ENCODE data around the gene MAPRE2.

The MAPRE2 gene

DNA sequence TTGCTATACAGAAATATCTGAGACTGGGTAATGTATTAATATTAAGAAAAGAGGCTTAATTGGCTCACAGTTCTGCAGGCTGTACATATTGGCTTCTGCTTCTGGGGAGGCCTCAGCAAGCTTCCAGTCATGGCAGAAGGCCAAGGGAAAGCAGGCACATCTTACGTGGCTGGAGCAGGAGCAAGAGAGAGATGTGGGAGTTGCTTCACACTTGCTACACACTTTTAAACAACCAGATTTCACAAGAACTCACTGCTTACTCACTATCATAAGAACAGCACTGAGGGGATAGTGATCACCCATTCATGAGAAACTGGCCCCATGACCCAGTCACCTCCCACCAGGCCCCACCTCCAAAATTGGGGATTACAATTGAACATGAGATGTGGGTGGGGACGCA, 50.6 kb downstream of the MAPRE2 start:
- Histone ChIP-seq H3K36me3 (replicated peaks; ENCODE audit: insufficient read depth, low read length) (no peaks in the 10 kb centered on the region), H3K4me2 (ENCODE audit: low read depth, low read length) (no peak overlapping the region), H3K27me3 (replicated peaks; ENCODE audit: insufficient read depth, low read length) (no peaks in the 10 kb centered on the region), H3K79me2 (ENCODE audit: low read length) (no peaks in the 10 kb centered on the region), H3K27ac (ENCODE audit: low read length) (no peak overlapping the region), H3K9ac (ENCODE audit: low read length) (no peak overlapping the region), H3K4me3 (ENCODE audit: low read length) (no peak overlapping the region), H3K9me2 (replicated peaks; ENCODE audit: insufficient read depth, low read length) (no peaks in the 10 kb centered on the region), H2AFZ (ENCODE audit: low read length) (no peak overlapping the region), H4K20me1 (ENCODE audit: insufficient read depth, low read length) (no peaks in the 10 kb centered on the region), H3K9me3 (replicated peaks; ENCODE audit: insufficient read depth, low read length) (no peaks in the 10 kb centered on the region), H3F3A (ENCODE audit: insufficient read depth, low read length) (no peaks in the 10 kb centered on the region), H3K4me1 (ENCODE audit: low read length) (no peaks in the 10 kb centered on the region)
- no peak for DNase-seq
- TF ChIP-seq EZH2phosphoT487 (IDR thresholded peaks at IDR 0.05; ENCODE audit: low read length) = no peak
- no peak for TF ChIP-seq EZH2 (optimal IDR thresholded peaks at IDR 0.05; ENCODE audit: low read depth, low read length)
- TF ChIP-seq, protein P1, sequence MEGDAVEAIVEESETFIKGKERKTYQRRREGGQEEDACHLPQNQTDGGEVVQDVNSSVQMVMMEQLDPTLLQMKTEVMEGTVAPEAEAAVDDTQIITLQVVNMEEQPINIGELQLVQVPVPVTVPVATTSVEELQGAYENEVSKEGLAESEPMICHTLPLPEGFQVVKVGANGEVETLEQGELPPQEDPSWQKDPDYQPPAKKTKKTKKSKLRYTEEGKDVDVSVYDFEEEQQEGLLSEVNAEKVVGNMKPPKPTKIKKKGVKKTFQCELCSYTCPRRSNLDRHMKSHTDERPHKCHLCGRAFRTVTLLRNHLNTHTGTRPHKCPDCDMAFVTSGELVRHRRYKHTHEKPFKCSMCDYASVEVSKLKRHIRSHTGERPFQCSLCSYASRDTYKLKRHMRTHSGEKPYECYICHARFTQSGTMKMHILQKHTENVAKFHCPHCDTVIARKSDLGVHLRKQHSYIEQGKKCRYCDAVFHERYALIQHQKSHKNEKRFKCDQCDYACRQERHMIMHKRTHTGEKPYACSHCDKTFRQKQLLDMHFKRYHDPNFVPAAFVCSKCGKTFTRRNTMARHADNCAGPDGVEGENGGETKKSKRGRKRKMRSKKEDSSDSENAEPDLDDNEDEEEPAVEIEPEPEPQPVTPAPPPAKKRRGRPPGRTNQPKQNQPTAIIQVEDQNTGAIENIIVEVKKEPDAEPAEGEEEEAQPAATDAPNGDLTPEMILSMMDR (IDR thresholded peaks at IDR 0.05; ENCODE audit: low read length) = no peak

DNA sequence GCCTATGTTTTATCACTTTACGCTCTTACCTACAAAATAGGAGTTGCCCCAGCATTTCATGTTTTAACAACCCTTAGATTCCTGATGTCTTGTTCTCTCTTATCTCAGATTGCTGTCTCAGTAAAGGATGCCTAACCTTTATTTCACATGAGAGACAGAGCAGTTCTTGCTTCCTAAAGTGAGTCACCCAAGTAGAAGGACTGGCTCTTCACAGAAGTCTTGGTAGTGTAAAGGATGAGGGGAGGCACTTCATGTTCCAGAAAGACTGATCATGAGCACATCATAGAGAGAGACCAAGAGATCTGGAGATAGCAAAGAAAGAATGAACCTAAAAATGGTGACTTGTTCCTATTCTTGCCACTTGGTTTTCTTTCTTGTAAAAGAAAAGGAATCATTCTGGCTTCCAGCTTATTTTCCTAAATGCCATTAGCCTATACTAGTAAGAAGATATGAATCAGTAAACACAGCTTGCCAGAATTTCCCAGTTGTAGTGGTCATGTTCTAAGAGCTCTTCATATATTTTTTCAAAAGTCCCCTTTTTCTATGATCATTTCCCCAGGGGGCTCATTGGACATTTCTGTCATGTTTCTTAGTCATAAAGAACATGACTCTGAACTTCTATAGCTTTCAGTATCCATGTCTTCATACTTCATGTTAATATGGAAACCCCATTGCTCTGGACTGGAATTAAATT, 54.9 kb downstream of the MAPRE2 start:
- H3K36me3 ChIP-seq (replicated peaks; ENCODE audit: insufficient read depth, low read length) = no peaks in the 10 kb centered on the region
- no peak for DNase-seq
- no peak overlapping the region for H2AFZ ChIP-seq (ENCODE audit: low read length)
- TF ChIP-seq, protein P1 (IDR thresholded peaks at IDR 0.05; ENCODE audit: low read length) = no peak
- TF ChIP-seq EZH2phosphoT487 (IDR thresholded peaks at IDR 0.05; ENCODE audit: low read length) (no peak), EZH2 (optimal IDR thresholded peaks at IDR 0.05; ENCODE audit: low read depth, low read length) (no peak)
- H3K79me2 ChIP-seq (ENCODE audit: low read length) = no peaks in the 10 kb centered on the region
- no peak overlapping the region for H3K27ac ChIP-seq (ENCODE audit: low read length)
- no peaks in the 10 kb centered on the region for H3K9me2 ChIP-seq (replicated peaks; ENCODE audit: insufficient read depth, low read length)
- H3F3A ChIP-seq (ENCODE audit: insufficient read depth, low read length) = no peaks in the 10 kb centered on the region
- no peak overlapping the region for H3K4me2 ChIP-seq (ENCODE audit: low read depth, low read length)
- H3K4me1 ChIP-seq (ENCODE audit: low read length) = no peaks in the 10 kb centered on the region
- H4K20me1 ChIP-seq (ENCODE audit: insufficient read depth, low read length) = no peaks in the 10 kb centered on the region
- no peak overlapping the region for H3K4me3 ChIP-seq (ENCODE audit: low read length)
- no peaks in the 10 kb centered on the region for H3K27me3 ChIP-seq (replicated peaks; ENCODE audit: insufficient read depth, low read length)
- no peak overlapping the region for H3K9ac ChIP-seq (ENCODE audit: low read length)
- H3K9me3 ChIP-seq (replicated peaks; ENCODE audit: insufficient read depth, low read length) = no peaks in the 10 kb centered on the region

DNA sequence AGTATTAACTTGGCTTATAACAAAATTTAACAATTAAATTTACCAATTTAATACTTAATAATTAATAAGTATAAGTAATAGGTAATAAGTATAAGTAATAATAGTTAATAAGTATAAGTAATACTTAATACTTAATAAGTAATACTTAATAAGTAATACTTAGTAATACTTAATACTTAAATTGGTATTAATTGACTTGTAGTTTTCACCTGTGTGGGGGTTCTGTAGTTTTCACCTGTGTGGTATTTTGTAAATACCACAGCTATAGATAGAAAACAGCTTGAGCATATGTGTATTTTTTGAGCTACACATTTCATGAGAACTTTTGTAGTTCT, 55.4 kb downstream of the MAPRE2 start:
- TF ChIP-seq, protein P1 (IDR thresholded peaks at IDR 0.05; ENCODE audit: low read length) = no peak
- no peak for TF ChIP-seq EZH2phosphoT487 (IDR thresholded peaks at IDR 0.05; ENCODE audit: low read length)
- TF ChIP-seq EZH2 (optimal IDR thresholded peaks at IDR 0.05; ENCODE audit: low read depth, low read length) = no peak
- Histone ChIP-seq H2AFZ (ENCODE audit: low read length) (no peak overlapping the region), H3K9me3 (replicated peaks; ENCODE audit: insufficient read depth, low read length) (no peaks in the 10 kb centered on the region), H3K9me2 (replicated peaks; ENCODE audit: insufficient read depth, low read length) (no peaks in the 10 kb centered on the region), H3K4me1 (ENCODE audit: low read length) (no peaks in the 10 kb centered on the region), H3K4me3 (ENCODE audit: low read length) (no peak overlapping the region), H3F3A (ENCODE audit: insufficient read depth, low read length) (no peaks in the 10 kb centered on the region), H3K27ac (ENCODE audit: low read length) (no peak overlapping the region), H3K79me2 (ENCODE audit: low read length) (no peaks in the 10 kb centered on the region), H3K4me2 (ENCODE audit: low read depth, low read length) (no peak overlapping the region), H4K20me1 (ENCODE audit: insufficient read depth, low read length) (no peaks in the 10 kb centered on the region), H3K27me3 (replicated peaks; ENCODE audit: insufficient read depth, low read length) (no peaks in the 10 kb centered on the region), H3K36me3 (replicated peaks; ENCODE audit: insufficient read depth, low read length) (no peaks in the 10 kb centered on the region), H3K9ac (ENCODE audit: low read length) (no peak overlapping the region)
- no peak for DNase-seq
